ENCODE data around the gene SORCS2.

The SORCS2 gene

DNA sequence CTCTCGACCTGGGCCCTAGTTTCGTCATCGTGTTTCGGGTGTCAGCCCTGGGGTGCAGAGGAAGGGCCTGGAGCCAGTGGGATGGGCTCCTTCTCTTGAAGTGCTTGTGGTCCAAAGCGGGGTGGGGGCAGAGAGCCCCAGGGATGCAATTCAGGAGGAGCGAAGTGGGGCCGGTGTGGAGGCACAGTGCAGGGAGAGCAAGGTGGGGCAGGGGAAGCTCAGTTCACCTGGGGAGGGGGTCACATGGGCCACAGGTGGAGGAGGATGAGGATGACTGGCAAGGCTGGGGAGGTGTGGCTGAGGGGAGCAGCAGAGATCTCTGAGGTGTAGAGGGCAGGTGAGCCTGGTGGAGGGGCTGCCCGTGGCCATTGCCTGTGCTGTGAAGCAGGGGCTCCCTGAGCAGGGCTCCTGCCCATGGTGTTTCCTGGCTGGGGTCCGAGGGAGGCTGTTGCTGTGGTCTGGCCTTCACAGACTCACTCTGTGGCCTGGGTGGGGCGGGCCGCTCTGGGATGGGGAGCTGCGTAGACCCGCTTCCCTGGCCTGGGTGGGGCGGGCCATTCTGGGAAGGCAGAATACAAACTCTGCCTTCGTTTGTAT is 6.9 kb downstream of the SORCS2 start:
- no peak for DNase-seq
- Histone ChIP-seq H3K27me3 (ENCODE audit: insufficient read depth, low read length, poor library complexity) (peaks cover 15% of the 10 kb centered on the region), H3K79me2 (ENCODE audit: insufficient read depth, low read length) (no peaks in the 10 kb centered on the region), H3K4me2 (ENCODE audit: insufficient read depth, low read length) (no peak overlapping the region), H3K9me3 (ENCODE audit: insufficient read depth, low read length, severe bottlenecking) (no peaks in the 10 kb centered on the region), H3K36me3 (ENCODE audit: insufficient read depth, low read length) (no peaks in the 10 kb centered on the region), H3K9ac (ENCODE audit: low read depth, low read length) (no peak overlapping the region), H3K4me1 (ENCODE audit: insufficient read depth, low read length) (no peaks in the 10 kb centered on the region), H3K27ac (ENCODE audit: low read length) (no peak overlapping the region), H3K4me3 (ENCODE audit: low read depth in 1 of 2, low read length in 2 of 2) (no peak overlapping the region), H4K20me1 (ENCODE audit: insufficient read depth, low read length) (peaks cover 4% of the 10 kb centered on the region; the same call in 1 of the 2 replicates), H2AFZ (ENCODE audit: low read depth, low read length) (no peak overlapping the region)
- no peak for ATAC-seq (ENCODE audit: insufficient read depth, low read depth)
- no peak for TF ChIP-seq EZH2 (IDR thresholded peaks at IDR 0.05; ENCODE audit: borderline replicate concordance, low read depth, low read length, severe bottlenecking)
- TF ChIP-seq, protein P1, sequence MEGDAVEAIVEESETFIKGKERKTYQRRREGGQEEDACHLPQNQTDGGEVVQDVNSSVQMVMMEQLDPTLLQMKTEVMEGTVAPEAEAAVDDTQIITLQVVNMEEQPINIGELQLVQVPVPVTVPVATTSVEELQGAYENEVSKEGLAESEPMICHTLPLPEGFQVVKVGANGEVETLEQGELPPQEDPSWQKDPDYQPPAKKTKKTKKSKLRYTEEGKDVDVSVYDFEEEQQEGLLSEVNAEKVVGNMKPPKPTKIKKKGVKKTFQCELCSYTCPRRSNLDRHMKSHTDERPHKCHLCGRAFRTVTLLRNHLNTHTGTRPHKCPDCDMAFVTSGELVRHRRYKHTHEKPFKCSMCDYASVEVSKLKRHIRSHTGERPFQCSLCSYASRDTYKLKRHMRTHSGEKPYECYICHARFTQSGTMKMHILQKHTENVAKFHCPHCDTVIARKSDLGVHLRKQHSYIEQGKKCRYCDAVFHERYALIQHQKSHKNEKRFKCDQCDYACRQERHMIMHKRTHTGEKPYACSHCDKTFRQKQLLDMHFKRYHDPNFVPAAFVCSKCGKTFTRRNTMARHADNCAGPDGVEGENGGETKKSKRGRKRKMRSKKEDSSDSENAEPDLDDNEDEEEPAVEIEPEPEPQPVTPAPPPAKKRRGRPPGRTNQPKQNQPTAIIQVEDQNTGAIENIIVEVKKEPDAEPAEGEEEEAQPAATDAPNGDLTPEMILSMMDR (IDR thresholded peaks at IDR 0.05; ENCODE audit: borderline replicate concordance, extremely low read depth, low read length, poor library complexity, severe bottlenecking) = no peak

DNA sequence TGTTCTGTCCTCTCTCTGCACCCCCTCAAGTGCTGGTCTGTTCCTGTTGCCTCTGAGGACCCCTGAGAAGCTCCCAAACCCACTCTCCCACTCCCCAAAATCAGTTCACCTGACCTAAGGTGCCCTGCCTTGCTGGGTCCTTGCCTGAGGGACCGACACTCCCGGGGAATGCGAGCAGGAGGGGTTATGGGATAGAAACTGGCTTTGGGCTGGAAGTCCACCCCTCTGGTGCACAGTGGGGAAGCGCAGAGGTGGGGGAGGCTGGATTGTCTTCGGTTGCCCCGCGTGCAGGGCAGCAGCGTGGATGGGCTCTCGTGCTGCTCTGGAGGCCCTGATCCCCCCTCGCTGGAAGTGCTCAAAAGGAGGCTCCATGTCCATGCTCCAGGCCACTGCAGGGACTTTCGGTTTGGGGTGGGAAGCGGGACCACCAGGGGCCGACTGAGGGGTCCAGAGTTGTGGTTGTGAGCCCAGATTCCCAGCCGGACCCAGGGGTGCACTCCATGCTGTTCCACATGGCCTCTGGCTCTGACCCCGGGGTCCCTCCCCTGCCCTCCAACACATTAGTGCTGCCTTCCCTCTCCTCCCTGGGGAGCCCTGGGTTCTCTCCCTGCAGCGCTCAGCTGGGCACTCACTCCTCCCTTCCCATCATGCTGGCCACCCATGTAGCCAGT is 7.6 kb downstream of the SORCS2 start:
- H3K79me2 ChIP-seq (ENCODE audit: insufficient read depth, low read length) = no peaks in the 10 kb centered on the region
- H3K4me3 ChIP-seq (ENCODE audit: low read depth in 1 of 2, low read length in 2 of 2) = no peak overlapping the region
- no peaks in the 10 kb centered on the region for H3K36me3 ChIP-seq (ENCODE audit: insufficient read depth, low read length)
- ATAC-seq (ENCODE audit: insufficient read depth, low read depth) (no peak), DNase-seq (no peak)
- no peak overlapping the region for H3K4me2 ChIP-seq (ENCODE audit: insufficient read depth, low read length)
- H3K4me1 ChIP-seq (ENCODE audit: insufficient read depth, low read length) = no peaks in the 10 kb centered on the region
- H2AFZ ChIP-seq (ENCODE audit: low read depth, low read length) = no peak overlapping the region
- H3K9ac ChIP-seq (ENCODE audit: low read depth, low read length) = no peak overlapping the region
- H3K27me3 ChIP-seq (ENCODE audit: insufficient read depth, low read length, poor library complexity) = peaks cover 15% of the 10 kb centered on the region
- H3K9me3 ChIP-seq (ENCODE audit: insufficient read depth, low read length, severe bottlenecking) = no peaks in the 10 kb centered on the region
- peaks cover 4% of the 10 kb centered on the region; the same call in 1 of the 2 replicates for H4K20me1 ChIP-seq (ENCODE audit: insufficient read depth, low read length)
- no peak overlapping the region for H3K27ac ChIP-seq (ENCODE audit: low read length)
- TF ChIP-seq, protein P1 (IDR thresholded peaks at IDR 0.05; ENCODE audit: borderline replicate concordance, extremely low read depth, low read length, poor library complexity, severe bottlenecking) = no peak
- TF ChIP-seq EZH2 (IDR thresholded peaks at IDR 0.05; ENCODE audit: borderline replicate concordance, low read depth, low read length, severe bottlenecking) = no peak

DNA sequence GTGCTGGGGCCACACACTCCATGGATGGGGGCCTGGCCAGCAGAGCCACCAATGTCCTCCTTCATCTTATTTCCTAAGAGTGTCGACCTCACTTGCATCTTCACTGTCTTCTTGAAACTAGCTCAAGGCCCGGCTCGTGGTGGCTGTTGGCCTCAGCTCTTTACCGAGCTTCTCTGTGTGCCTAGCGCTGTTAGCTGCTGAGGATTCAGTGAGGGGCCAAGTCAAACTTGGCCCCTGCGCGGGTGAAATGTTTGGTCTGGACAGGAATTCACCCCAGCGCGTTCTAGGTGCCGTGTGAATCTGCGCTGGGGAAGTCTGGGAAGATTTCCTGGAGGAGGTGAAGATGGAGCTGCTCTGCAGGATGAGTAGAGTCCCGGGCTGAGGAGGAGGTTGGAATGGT is 8.5 kb downstream of the SORCS2 start:
- Histone ChIP-seq H3K9me3 (ENCODE audit: insufficient read depth, low read length, severe bottlenecking) (no peaks in the 10 kb centered on the region), H3K36me3 (ENCODE audit: insufficient read depth, low read length) (no peaks in the 10 kb centered on the region), H3K27me3 (ENCODE audit: insufficient read depth, low read length, poor library complexity) (peaks cover 15% of the 10 kb centered on the region), H3K4me1 (ENCODE audit: insufficient read depth, low read length) (no peaks in the 10 kb centered on the region), H4K20me1 (ENCODE audit: insufficient read depth, low read length) (peaks cover 4% of the 10 kb centered on the region; the same call in 1 of the 2 replicates), H2AFZ (ENCODE audit: low read depth, low read length) (no peak overlapping the region), H3K79me2 (ENCODE audit: insufficient read depth, low read length) (no peaks in the 10 kb centered on the region), H3K9ac (ENCODE audit: low read depth, low read length) (no peak overlapping the region), H3K4me3 (ENCODE audit: low read depth in 1 of 2, low read length in 2 of 2) (no peak overlapping the region), H3K27ac (ENCODE audit: low read length) (no peak overlapping the region), H3K4me2 (ENCODE audit: insufficient read depth, low read length) (no peak overlapping the region)
- no peak for DNase-seq
- no peak for ATAC-seq (ENCODE audit: insufficient read depth, low read depth)
- TF ChIP-seq, protein P1 (IDR thresholded peaks at IDR 0.05; ENCODE audit: borderline replicate concordance, extremely low read depth, low read length, poor library complexity, severe bottlenecking) = no peak
